GM18505 (cell line): ENCODE data around the gene SEMA4G.

Experiments
- ATAC-seq: cut with Tn5 transposase; IDR thresholded peaks from one replicate; pipeline ENCODE4 v1.9.1; 2021; ENCODE audit not compliant: unreplicated experiment
- POLR2A ChIP-seq: IDR thresholded peaks from 4 replicates; pipeline ENCODE4 v1.6.1; 2011; ENCODE audit warnings: borderline replicate concordance; ENCODE audit not compliant: insufficient read depth, insufficient read length; ENCODE audit errors: extremely low read depth

The SEMA4G gene

GRCh38 chr10:100969187-100970075 is at the start of gene SEMA4G:
SEMA4G (plus strand) TSS chr10:100969504; CDS start chr10:100972913, 3,409 bp downstream.
- no peak for ATAC-seq
- no peak for TF ChIP-seq POLR2A

- no peak for ATAC-seq
- TF ChIP-seq POLR2A = no peak
These were observed 45.7 kb upstream of the SEMA4G start for GRCh38 chr10:100923580-100923979.

- TF ChIP-seq POLR2A = no peak
- ATAC-seq = no peak
These were observed 42.0 kb upstream of the SEMA4G start for GRCh38 chr10:100927266-100927665.

- no peak for TF ChIP-seq POLR2A
- ATAC-seq = no peak
These were observed 41.3 kb upstream of the SEMA4G start for GRCh38 chr10:100928039-100928438.

GRCh38 chr10:100930368-100930767 is 38.9 kb upstream of the SEMA4G start:
- no peak for TF ChIP-seq POLR2A
- ATAC-seq = no peak

GRCh38 chr10:100934084-100934659 is 35.1 kb upstream of the SEMA4G start:
- TF ChIP-seq POLR2A = no peak
- no peak for ATAC-seq

GRCh38 chr10:100939763-100940344 is 29.4 kb upstream of the SEMA4G start:
- no peak for ATAC-seq
- no peak for TF ChIP-seq POLR2A

GRCh38 chr10:100942229-100942628 is 27.1 kb upstream of the SEMA4G start:
- no peak for TF ChIP-seq POLR2A
- ATAC-seq = no peak

GRCh38 chr10:100943508-100943907 is 25.8 kb upstream of the SEMA4G start:
- no peak for ATAC-seq
- no peak for TF ChIP-seq POLR2A

GRCh38 chr10:100945754-100946153 is 23.6 kb upstream of the SEMA4G start:
- ATAC-seq = no peak
- TF ChIP-seq POLR2A = no peak

GRCh38 chr10:100948916-100949315 is 20.4 kb upstream of the SEMA4G start:
- ATAC-seq = no peak
- no peak for TF ChIP-seq POLR2A

GRCh38 chr10:100960251-100960650 is 9.1 kb upstream of the SEMA4G start:
- no peak for TF ChIP-seq POLR2A

GRCh38 chr10:100962351-100963080 is 6.8 kb upstream of the SEMA4G start:
- no peak for ATAC-seq
- no peak for TF ChIP-seq POLR2A

More at GRCh38 chr10:100960251-100960650, 9.1 kb upstream of the SEMA4G start:
- no peak for ATAC-seq
